K562 (cell line): ENCODE data around the gene RIN3. TPM values are rescaled to one million over a fixed set of nuclear protein-coding genes. Genes with fewer than 3 reads are reported as not detected.

Source experiments
- ATAC-seq: fragments of 200-7000 bp; cut with Tn5 transposase; 3 replicates; pipeline ENCODE4 v1.9.1; 2020; ENCODE audit warnings: moderate library complexity
- BruUV-seq: library from RNA; stranded (reverse); fragments of 400-500 nt; replicated peaks from 2 replicates; lab custom pipeline; 2021; lab: Mats Ljungman, UMichigan
- CTCF ChIA-PET: fragments of 300-600 bp; formaldehyde crosslinking; extraction: SDS; loops from one replicate; lab custom pipeline; 2021; ENCODE audit warnings: low intra/inter-chr PET ratio; lab: Yijun Ruan, JAX
- POLR2A ChIA-PET: fragments of 300-600, 350-650 bp; sonication (Branson Sonifier 250); formaldehyde crosslinking; extraction: SDS; loops from one replicate; lab custom pipeline; 2021; ENCODE audit warnings: antibody characterized with exemption, inconsistent platforms; lab: Yijun Ruan, JAX
- DNase-seq, 4 experiments: peaks; one replicate each; pipeline versions ENCODE4 v3.0.0 to v3.0.0-alpha.2; 2011 to 2018; ENCODE audit warnings: low spot score in 3 of 4, mixed read lengths in 3 of 4; ENCODE audit errors: extremely low read depth in 1 of 4
- FAIRE-seq: peaks from 2 replicates; lab custom pipeline; 2011; peaks lifted over from hg19 to GRCh38; lab: Jason Lieb, UNC
- H2AFZ ChIP-seq: 2 replicates; pipeline ENCODE4 v1.6.0; 2011; ENCODE audit warnings: low read depth, low read length, control low read depth, inconsistent platforms
- H3K27ac ChIP-seq: fragments of 200-600 bp; 3 replicates; pipeline ENCODE4 v1.8.0; 2011; ENCODE audit warnings: low read depth, mild to moderate bottlenecking, control low read depth, inconsistent platforms, low read length, moderate library complexity, mixed read lengths; ENCODE audit errors: extremely low read depth
- H3K27me3 ChIP-seq, 2 experiments: fragments of 300-600 bp in 1 of 2; 2 replicates in 1 of 2; 3 replicates in 1 of 2; pipeline versions ENCODE4 v1.6.0 to v1.8.0; 2011; ENCODE audit warnings: inconsistent platforms in 2 of 2, low read length in 2 of 2, mild to moderate bottlenecking in 1 of 2, mixed read lengths in 1 of 2, moderate library complexity in 1 of 2; ENCODE audit not compliant: control insufficient read depth in 2 of 2, insufficient read depth in 2 of 2
- H3K36me3 ChIP-seq: fragments of 300-600 bp; 3 replicates; pipeline ENCODE4 v1.8.0; 2011; ENCODE audit warnings: mild to moderate bottlenecking, low read length, inconsistent platforms; ENCODE audit not compliant: control insufficient read depth, insufficient read depth
- H3K4me1 ChIP-seq, 2 experiments: fragments of 200-600 bp in 1 of 2; replicated peaks in 1 of 2; 2 replicates in 1 of 2; 3 replicates in 1 of 2; pipeline versions ENCODE4 v1.5.1 to v1.8.0; 2011; ENCODE audit warnings: inconsistent platforms in 2 of 2, low read length in 2 of 2, mild to moderate bottlenecking in 1 of 2, mixed read lengths in 1 of 2, moderate library complexity in 1 of 2; ENCODE audit not compliant: control insufficient read depth in 2 of 2, insufficient read depth in 2 of 2
- H3K4me2 ChIP-seq: 2 replicates; pipeline ENCODE4 v1.6.1; 2011; ENCODE audit warnings: low read length, control low read depth, inconsistent platforms, mixed read lengths; ENCODE audit not compliant: insufficient read depth
- H3K4me3 ChIP-seq: fragments of 200-600 bp; sonication (generic), shearing (Covaris generic); 2 replicates; pipeline ENCODE4 v1.5.1; 2016; ENCODE audit warnings: control low read depth, inconsistent platforms
- H3K79me2 ChIP-seq: fragments of 200-600 bp; 3 replicates; pipeline ENCODE4 v1.8.0; 2011; ENCODE audit warnings: low read length, inconsistent platforms; ENCODE audit not compliant: control insufficient read depth, insufficient read depth
- H3K9ac ChIP-seq, 2 experiments: 2 replicates each; pipeline versions ENCODE4 v1.6.0 to v1.6.1; 2011; ENCODE audit warnings: low read depth in 2 of 2, low read length in 2 of 2, control low read depth in 1 of 2, inconsistent platforms in 1 of 2, mild to moderate bottlenecking in 1 of 2, mixed read lengths in 1 of 2; ENCODE audit not compliant: insufficient read depth in 1 of 2
- H3K9me1 ChIP-seq: one replicate; pipeline ENCODE4 v1.6.0; 2011; ENCODE audit warnings: inconsistent platforms, mild to moderate bottlenecking, low read length, moderate library complexity; ENCODE audit not compliant: control insufficient read depth, insufficient read depth
- H3K9me3 ChIP-seq: replicated peaks from 2 replicates; pipeline ENCODE4 v1.5.1; 2011; ENCODE audit warnings: low read depth, low read length, inconsistent platforms; ENCODE audit not compliant: control insufficient read depth, insufficient read depth
- H4K20me1 ChIP-seq: replicated peaks from 2 replicates; pipeline ENCODE4 v1.6.1; 2011; ENCODE audit warnings: low read length, inconsistent platforms, mixed read lengths; ENCODE audit not compliant: control insufficient read depth, insufficient read depth
- BRF1 ChIP-seq: IDR thresholded peaks from 3 replicates; pipeline ENCODE4 v1.6.1; 2011; ENCODE audit warnings: borderline replicate concordance, mild to moderate bottlenecking; ENCODE audit not compliant: insufficient read length; ENCODE audit errors: extremely low read depth
- ELK3 ChIP-seq: fragments of 450-650 bp; formaldehyde crosslinking; IDR thresholded peaks from 2 replicates; pipeline ENCODE4 v1.4.0; 2020; ENCODE audit warnings: mild to moderate bottlenecking
- FOXJ3 ChIP-seq: sonication (generic); formaldehyde crosslinking; IDR thresholded peaks from 2 replicates; pipeline ENCODE4 v1.4.0; 2020; ENCODE audit warnings: mild to moderate bottlenecking, missing genetic modification reagents
- SETDB1 ChIP-seq: IDR thresholded peaks from one replicate; pipeline ENCODE4 v1.6.1; 2012; ENCODE audit warnings: low read length, control low read depth, inconsistent platforms
- TBL1XR1 ChIP-seq, 2 experiments: IDR thresholded peaks; 2 replicates each; pipeline ENCODE4 v1.6.1; 2012; ENCODE audit warnings: improper control_type of control experiment in 2 of 2, low read length in 2 of 2, mild to moderate bottlenecking in 1 of 2
- YY1 ChIP-seq, 3 experiments: IDR thresholded peaks; 2 replicates each; pipeline ENCODE4 v1.6.1; 2011; ENCODE audit warnings: low read length in 2 of 3, mild to moderate bottlenecking in 2 of 3, moderate library complexity in 2 of 3, borderline replicate concordance in 1 of 3, control low read depth in 1 of 3, low read depth in 1 of 3; ENCODE audit not compliant: insufficient read depth in 3 of 3, insufficient replicate concordance in 2 of 3, control insufficient read depth in 1 of 3, insufficient read length in 1 of 3; ENCODE audit errors: extremely low read depth in 1 of 3
- ZNF121 ChIP-seq: sonication (generic); formaldehyde crosslinking; conservative IDR thresholded peaks from 2 replicates; pipeline ENCODE4 v1.8.0; 2022; ENCODE audit warnings: missing genetic modification reagents
- WGBS: fragments of 100-300 bp; shearing (Covaris generic); methylation state at CpG from one replicate; pipeline ENCODE4 v1.1.6; 2016; ENCODE audit warnings: low coverage, mixed read lengths; ENCODE audit not compliant: insufficient coverage; ENCODE audit errors: missing lambda C conversion rate; 5-methylcytosine and 5-hydroxymethylcytosine counted together
- in situ Hi-C: fragments of 300-500 bp; cut with MboI; formaldehyde crosslinking; loops from 4 replicates; pipeline ENCODE4 v1.15.0; 2018; ENCODE audit warnings: inconsistent platforms, mixed read lengths
- intact Hi-C: fragments of 100-400 bp; cut with micrococcal nuclease; formaldehyde crosslinking; loops from 2 replicates; pipeline ENCODE4 v1.14.2; 2022
- polyA plus RNA-seq, 8 experiments: library from polyadenylated mRNA; depleted of rRNA in 4 of 8; stranded (reverse) in 5 of 8; unstranded in 3 of 8; fragments of >200 nt; fragmentation: Nextera tagmentation in 2 of 8; fragmentation: Illumina TruSeq in 1 of 8; extraction: Ambion mirVana in 2 of 8; extraction: Trizol in 1 of 8; gene quantifications; 2 replicates each; pipeline versions ENCODE4 v1.2.1 to v1.2.3, GENCODE V29; 2011 to 2014; ENCODE audit warnings: inconsistent platforms in 1 of 8, missing spikeins in 1 of 8
- total RNA-seq, 7 experiments: library from RNA; depleted of rRNA in 6 of 7; stranded (reverse); fragments of >200 nt in 6 of 7; fragmentation: Illumina TruSeq in 2 of 7; extraction: Trizol in 2 of 7; gene quantifications; 2 replicates each; pipeline versions ENCODE4 v1.2.1 to v1.2.3, GENCODE V29; 2011 to 2021; ENCODE audit warnings: low replicate concordance in 1 of 7
- TF ChIP-seq, protein P1 (sequence below): sonication (generic); formaldehyde crosslinking; IDR thresholded peaks from 2 replicates; pipeline ENCODE4 v1.8.1; 2022; ENCODE audit warnings: missing genetic modification reagents

RIN3 gene
- total and polyA plus RNA-seq, 9 of the 15 experiments (the other 6 are each of a cell fraction or from before 2014, with no cell fraction given) = 0.01 to 0.49 (median 0.08) TPM; not detected in 5

- TF ChIP-seq YY1 (IDR thresholded peaks at IDR 0.05; ENCODE audit: borderline replicate concordance in 1 of 3, control insufficient read depth in 1 of 3, extremely low read depth in 1 of 3, insufficient read depth in 3 of 3, insufficient read length in 1 of 3, insufficient replicate concordance in 2 of 3, low read depth in 1 of 3, low read length in 2 of 3) (no peak), ELK3 (CRISPR knock-in tag) (no peak), FOXJ3 (no peak)
- Histone ChIP-seq H3K9ac (no peak overlapping the region), H3K9me3 (no peaks in the 10 kb centered on the region), H3K4me1 (no peaks in the 10 kb centered on the region), H3K4me3 (no peak overlapping the region), H3K79me2 (no peaks in the 10 kb centered on the region), H3K27me3 (peaks cover 0 to 18% of the 10 kb centered on the region in 2 experiments; a peak in 2 of 5 replicates), H3K4me2 (no peak overlapping the region), H3K9me1 (no peaks in the 10 kb centered on the region), H4K20me1 (no peaks in the 10 kb centered on the region), H3K27ac (no peak overlapping the region), H3K36me3 (no peaks in the 10 kb centered on the region), H2AFZ (no peak overlapping the region)
- ChIA-PET CTCF (no interaction called here), POLR2A (interaction anchor here (0.6 kb wide), 2 partner anchors 31 to 38 kb away, joined by 3 read pairs; no protein-coding TSS in a partner anchor)
- BruUV-seq = no TSS peak
- no CpG with 5 or more reads among the region's 2 CpGs for WGBS
- DNase-seq (no peak), ATAC-seq (no peak), FAIRE-seq (no peak)
- intact Hi-C loops (no loop called here), in situ Hi-C loops (no loop called here)
Observed at GRCh38 chr14:92521058-92521415, 7.5 kb downstream of the RIN3 start.

GRCh38 chr14:92523752-92524151 lies 10.2 kb downstream of the RIN3 start:
- Histone ChIP-seq H2AFZ (no peak overlapping the region), H3K79me2 (no peaks in the 10 kb centered on the region)
- TF ChIP-seq SETDB1 = no peak
- TF ChIP-seq, protein P1, sequence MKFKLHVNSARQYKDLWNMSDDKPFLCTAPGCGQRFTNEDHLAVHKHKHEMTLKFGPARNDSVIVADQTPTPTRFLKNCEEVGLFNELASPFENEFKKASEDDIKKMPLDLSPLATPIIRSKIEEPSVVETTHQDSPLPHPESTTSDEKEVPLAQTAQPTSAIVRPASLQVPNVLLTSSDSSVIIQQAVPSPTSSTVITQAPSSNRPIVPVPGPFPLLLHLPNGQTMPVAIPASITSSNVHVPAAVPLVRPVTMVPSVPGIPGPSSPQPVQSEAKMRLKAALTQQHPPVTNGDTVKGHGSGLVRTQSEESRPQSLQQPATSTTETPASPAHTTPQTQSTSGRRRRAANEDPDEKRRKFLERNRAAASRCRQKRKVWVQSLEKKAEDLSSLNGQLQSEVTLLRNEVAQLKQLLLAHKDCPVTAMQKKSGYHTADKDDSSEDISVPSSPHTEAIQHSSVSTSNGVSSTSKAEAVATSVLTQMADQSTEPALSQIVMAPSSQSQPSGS = no peak
- TF ChIP-seq TBL1XR1 (IDR thresholded peaks at IDR 0.05; ENCODE audit: low read length in 2 of 2) = no peak
- no peak for TF ChIP-seq BRF1
- 0 out of 2 replicates have a peak, but pooled peaks have one; percentile 10 for TF ChIP-seq ZNF121 (CRISPR knock-in tag)
- TF ChIP-seq, all 486 proteins: peak for 1
- no peak overlapping the region for H3K9ac ChIP-seq
- BruUV-seq = no TSS peak
- ATAC-seq (no peak), FAIRE-seq (no peak), DNase-seq (no peak)
- POLR2A ChIA-PET = no interaction called here
- no peak overlapping the region for H3K27ac ChIP-seq
- no peaks in the 10 kb centered on the region for H3K4me1 ChIP-seq
- peaks cover 0 to 25% of the 10 kb centered on the region in 2 experiments; a peak in 2 of 5 replicates for H3K27me3 ChIP-seq
- H3K4me3 ChIP-seq = no peak overlapping the region
- H3K36me3 ChIP-seq = no peaks in the 10 kb centered on the region
- no peaks in the 10 kb centered on the region for H4K20me1 ChIP-seq
- no peak overlapping the region for H3K4me2 ChIP-seq
- in situ Hi-C loops = no loop called here
- H3K9me3 ChIP-seq = no peaks in the 10 kb centered on the region
- CTCF ChIA-PET = no interaction called here
- H3K9me1 ChIP-seq = no peaks in the 10 kb centered on the region
- intact Hi-C loops = no loop called here
- 0% methylated on average over 6 of the region's 6 CpGs for WGBS
